ENCODE results near the gene NOX4.
"Not testable (repeated sequence)": the region's sequence is repeated elsewhere in the genome, so short reads cannot be mapped to it uniquely, and the experiment has no call there.

Gene NOX4

DNA sequence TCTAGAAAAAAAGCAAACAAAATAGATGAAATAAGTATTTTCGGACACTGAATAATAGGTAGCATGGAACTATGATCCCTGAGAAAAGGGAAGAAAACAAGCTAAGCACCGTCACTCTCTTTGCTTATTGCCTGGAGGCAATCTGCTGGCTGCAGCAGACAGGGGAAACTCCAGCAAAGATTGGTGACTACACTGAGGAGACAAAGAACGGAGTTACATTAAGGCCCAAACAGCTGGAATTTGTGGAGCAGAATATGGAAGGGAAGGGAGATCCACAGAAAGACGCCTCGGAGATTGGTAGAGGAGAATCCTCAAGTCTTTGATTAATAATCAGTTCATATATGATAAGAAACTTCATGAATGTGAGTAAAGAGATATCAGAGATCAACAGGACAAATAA lies 163.3 kb downstream of the NOX4 start:
- no peaks in the 10 kb centered on the region for H3K9me3 ChIP-seq (ENCODE audit: control insufficient read depth, low read length)
- H3K79me1 ChIP-seq (replicated peaks; ENCODE audit: low read length, poor library complexity, severe bottlenecking) = no peaks in the 10 kb centered on the region
- H2BK120ac ChIP-seq (ENCODE audit: low read depth, low read length) = no peak overlapping the region
- no peaks in the 10 kb centered on the region for H3K27me3 ChIP-seq (ENCODE audit: control insufficient read depth in 1 of 2, insufficient read depth in 1 of 2, low read length in 2 of 2)
- H3K4ac ChIP-seq (ENCODE audit: low read depth in 1 of 2, low read length in 2 of 2) = no peak overlapping the region
- H2BK15ac ChIP-seq (ENCODE audit: low read depth, poor library complexity, severe bottlenecking) = no peak overlapping the region
- H2BK5ac ChIP-seq (ENCODE audit: low read depth, low read length, poor library complexity, severe bottlenecking) = no peak overlapping the region
- no peak overlapping the region for H2AFZ ChIP-seq (ENCODE audit: low read depth, low read length)
- H3K4me1 ChIP-seq (ENCODE audit: control insufficient read depth, insufficient read depth, low read depth, low read length) = no peaks in the 10 kb centered on the region
- H3K18ac ChIP-seq (ENCODE audit: low read depth in 1 of 2, low read length in 2 of 2) = no peak overlapping the region
- no peak overlapping the region for H4K91ac ChIP-seq (ENCODE audit: low read length)
- no peak overlapping the region for H4K8ac ChIP-seq (ENCODE audit: low read length)
- no peak overlapping the region for H3K4me2 ChIP-seq (ENCODE audit: low read length, poor library complexity, severe bottlenecking)
- DNase-seq = no peak
- no peak overlapping the region for H2AK5ac ChIP-seq (ENCODE audit: low read length, severe bottlenecking)
- H3K4me3 ChIP-seq (ENCODE audit: insufficient read depth in 1 of 2, low read depth in 1 of 2, low read length in 2 of 2) = no peak overlapping the region
- H3K23ac ChIP-seq (ENCODE audit: low read length in 2 of 2) = no peak overlapping the region
- H2BK12ac ChIP-seq (ENCODE audit: low read length in 2 of 2) = no peak overlapping the region
- H3K36me3 ChIP-seq (ENCODE audit: control insufficient read depth in 1 of 2, insufficient read depth in 2 of 2, low read depth in 1 of 2, low read length in 2 of 2) = no peaks in the 10 kb centered on the region
- no peak overlapping the region for H3K14ac ChIP-seq (ENCODE audit: low read length in 2 of 2)
- H3K27ac ChIP-seq (ENCODE audit: low read length, poor library complexity, severe bottlenecking) = no peak overlapping the region
- no peak overlapping the region for H3K9ac ChIP-seq (ENCODE audit: low read length)
- WGBS = 92% methylated on average over 5 of the region's 5 CpGs

DNA sequence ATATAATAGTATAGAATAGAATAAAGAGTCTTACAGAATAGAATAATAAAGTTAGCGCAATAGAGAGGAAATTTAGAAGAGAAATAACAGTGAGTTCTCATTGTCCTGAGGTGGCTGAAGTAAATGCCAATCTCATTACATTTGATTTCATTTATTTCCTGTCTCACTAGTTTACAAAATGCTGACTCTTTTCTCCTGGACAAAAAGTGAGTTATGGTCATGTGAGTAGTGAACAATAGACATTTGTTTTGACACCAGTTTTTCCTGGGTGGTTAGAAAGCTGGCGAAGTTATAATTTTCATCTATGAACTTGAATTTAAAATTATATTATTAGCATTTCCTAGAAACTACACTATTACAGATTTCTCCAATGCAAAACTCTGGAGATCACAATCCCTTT lies 169.8 kb downstream of the NOX4 start:
- Histone ChIP-seq H3K14ac (ENCODE audit: low read length in 2 of 2) (no peak overlapping the region), H4K91ac (ENCODE audit: low read length) (no peak overlapping the region), H2AFZ (ENCODE audit: low read depth, low read length) (no peak overlapping the region), H3K9ac (ENCODE audit: low read length) (no peak overlapping the region), H4K8ac (ENCODE audit: low read length) (no peak overlapping the region), H3K36me3 (ENCODE audit: control insufficient read depth in 1 of 2, insufficient read depth in 2 of 2, low read depth in 1 of 2, low read length in 2 of 2) (no peaks in the 10 kb centered on the region), H3K23ac (ENCODE audit: low read length in 2 of 2) (no peak overlapping the region), H3K4me1 (ENCODE audit: control insufficient read depth, insufficient read depth, low read depth, low read length) (no peaks in the 10 kb centered on the region), H2BK12ac (ENCODE audit: low read length in 2 of 2) (no peak overlapping the region), H3K27ac (ENCODE audit: low read length, poor library complexity, severe bottlenecking) (no peak overlapping the region), H3K9me3 (ENCODE audit: control insufficient read depth, low read length) (no peaks in the 10 kb centered on the region), H3K4ac (ENCODE audit: low read depth in 1 of 2, low read length in 2 of 2) (no peak overlapping the region), H3K18ac (ENCODE audit: low read depth in 1 of 2, low read length in 2 of 2) (no peak overlapping the region), H2BK120ac (ENCODE audit: low read depth, low read length) (no peak overlapping the region), H3K27me3 (ENCODE audit: control insufficient read depth in 1 of 2, insufficient read depth in 1 of 2, low read length in 2 of 2) (no peaks in the 10 kb centered on the region), H2AK5ac (ENCODE audit: low read length, severe bottlenecking) (no peak overlapping the region), H2BK15ac (ENCODE audit: low read depth, poor library complexity, severe bottlenecking) (no peak overlapping the region), H3K4me2 (ENCODE audit: low read length, poor library complexity, severe bottlenecking) (no peak overlapping the region), H3K79me1 (replicated peaks; ENCODE audit: low read length, poor library complexity, severe bottlenecking) (no peaks in the 10 kb centered on the region), H2BK5ac (ENCODE audit: low read depth, low read length, poor library complexity, severe bottlenecking) (no peak overlapping the region), H3K4me3 (ENCODE audit: insufficient read depth in 1 of 2, low read depth in 1 of 2, low read length in 2 of 2) (no peak overlapping the region)
- no CpG with 5 or more reads among the region's 2 CpGs for WGBS
- no peak for DNase-seq

GRCh38 chr11:89310607-89311006 lies 180.6 kb downstream of the NOX4 start:
- not testable (repeated sequence) for H3K79me1 ChIP-seq (replicated peaks; ENCODE audit: low read length, poor library complexity, severe bottlenecking); H2BK12ac ChIP-seq (ENCODE audit: low read length in 2 of 2); DNase-seq; H3K23ac ChIP-seq (ENCODE audit: low read length in 2 of 2); H3K4me2 ChIP-seq (ENCODE audit: low read length, poor library complexity, severe bottlenecking); H3K4me1 ChIP-seq (ENCODE audit: control insufficient read depth, insufficient read depth, low read depth, low read length); H3K27ac ChIP-seq (ENCODE audit: low read length, poor library complexity, severe bottlenecking); H2BK120ac ChIP-seq (ENCODE audit: low read depth, low read length); H3K4me3 ChIP-seq (ENCODE audit: insufficient read depth in 1 of 2, low read depth in 1 of 2, low read length in 2 of 2); H4K91ac ChIP-seq (ENCODE audit: low read length); H4K8ac ChIP-seq (ENCODE audit: low read length); H2BK5ac ChIP-seq (ENCODE audit: low read depth, low read length, poor library complexity, severe bottlenecking); H2BK15ac ChIP-seq (ENCODE audit: low read depth, poor library complexity, severe bottlenecking); H2AK5ac ChIP-seq (ENCODE audit: low read length, severe bottlenecking); H3K18ac ChIP-seq (ENCODE audit: low read depth in 1 of 2, low read length in 2 of 2); H3K36me3 ChIP-seq (ENCODE audit: control insufficient read depth in 1 of 2, insufficient read depth in 2 of 2, low read depth in 1 of 2, low read length in 2 of 2); H3K27me3 ChIP-seq (ENCODE audit: control insufficient read depth in 1 of 2, insufficient read depth in 1 of 2, low read length in 2 of 2); H3K14ac ChIP-seq (ENCODE audit: low read length in 2 of 2); H3K4ac ChIP-seq (ENCODE audit: low read depth in 1 of 2, low read length in 2 of 2); H3K9me3 ChIP-seq (ENCODE audit: control insufficient read depth, low read length); H3K9ac ChIP-seq (ENCODE audit: low read length); H2AFZ ChIP-seq (ENCODE audit: low read depth, low read length)
- WGBS = 83% methylated on average over 3 of the region's 3 CpGs

- not testable (repeated sequence) for H3K36me3 ChIP-seq (ENCODE audit: control insufficient read depth in 1 of 2, insufficient read depth in 2 of 2, low read depth in 1 of 2, low read length in 2 of 2); H3K4ac ChIP-seq (ENCODE audit: low read depth in 1 of 2, low read length in 2 of 2); H4K91ac ChIP-seq (ENCODE audit: low read length); H2BK15ac ChIP-seq (ENCODE audit: low read depth, poor library complexity, severe bottlenecking); H3K27ac ChIP-seq (ENCODE audit: low read length, poor library complexity, severe bottlenecking); H3K4me2 ChIP-seq (ENCODE audit: low read length, poor library complexity, severe bottlenecking); H3K23ac ChIP-seq (ENCODE audit: low read length in 2 of 2); H3K4me1 ChIP-seq (ENCODE audit: control insufficient read depth, insufficient read depth, low read depth, low read length); H3K18ac ChIP-seq (ENCODE audit: low read depth in 1 of 2, low read length in 2 of 2); H3K14ac ChIP-seq (ENCODE audit: low read length in 2 of 2); H2AK5ac ChIP-seq (ENCODE audit: low read length, severe bottlenecking); H2BK5ac ChIP-seq (ENCODE audit: low read depth, low read length, poor library complexity, severe bottlenecking); H2AFZ ChIP-seq (ENCODE audit: low read depth, low read length); DNase-seq; H4K8ac ChIP-seq (ENCODE audit: low read length); H2BK12ac ChIP-seq (ENCODE audit: low read length in 2 of 2); H2BK120ac ChIP-seq (ENCODE audit: low read depth, low read length); H3K9ac ChIP-seq (ENCODE audit: low read length); H3K4me3 ChIP-seq (ENCODE audit: insufficient read depth in 1 of 2, low read depth in 1 of 2, low read length in 2 of 2); H3K27me3 ChIP-seq (ENCODE audit: control insufficient read depth in 1 of 2, insufficient read depth in 1 of 2, low read length in 2 of 2); H3K79me1 ChIP-seq (replicated peaks; ENCODE audit: low read length, poor library complexity, severe bottlenecking); H3K9me3 ChIP-seq (ENCODE audit: control insufficient read depth, low read length)
- WGBS = 96% methylated on average over 1 of the region's 3 CpGs
Observed at GRCh38 chr11:89309321-89309985, 181.7 kb downstream of the NOX4 start.

All from mesenchymal stem cell (in vitro differentiated cells and primary cell).